GM19467 (cell line): ENCODE measurements around the gene MAG.

Experiments
- ATAC-seq: cut with Tn5 transposase; IDR thresholded peaks from one replicate; pipeline ENCODE4 v1.9.1; 2021; ENCODE audit warnings: mild to moderate bottlenecking, moderate library complexity; ENCODE audit not compliant: unreplicated experiment

MAG gene

GRCh38 chr19:35296644-35297514 lies 4.9 kb downstream of the MAG start:
- no peak for ATAC-seq

GRCh38 chr19:35297515-35297848 lies 5.5 kb downstream of the MAG start:
- no peak for ATAC-seq

- no peak for ATAC-seq
These were observed 6.0 kb downstream of the MAG start for GRCh38 chr19:35297922-35298321.

- no peak for ATAC-seq
These were observed 6.6 kb downstream of the MAG start for GRCh38 chr19:35298561-35298972.

GRCh38 chr19:35299523-35300338 lies 7.8 kb downstream of the MAG start:
- no peak for ATAC-seq

GRCh38 chr19:35300339-35300649 lies 8.3 kb downstream of the MAG start:
- no peak for ATAC-seq

GRCh38 chr19:35301961-35302360 lies 10.0 kb downstream of the MAG start:
- no peak for ATAC-seq

- no peak for ATAC-seq
These were observed 10.5 kb downstream of the MAG start for GRCh38 chr19:35302446-35302845.

GRCh38 chr19:35303357-35303915 lies 11.5 kb downstream of the MAG start:
- ATAC-seq = no peak

GRCh38 chr19:35304036-35304435 lies 12.1 kb downstream of the MAG start:
- no peak for ATAC-seq

GRCh38 chr19:35305181-35305580 lies 13.2 kb downstream of the MAG start:
- no peak for ATAC-seq

- ATAC-seq = no peak
These were observed 14.7 kb downstream of the MAG start for GRCh38 chr19:35306473-35307246.

- ATAC-seq = no peak
These were observed 16.0 kb downstream of the MAG start for GRCh38 chr19:35307931-35308330.

GRCh38 chr19:35308910-35309309 lies 16.9 kb downstream of the MAG start:
- ATAC-seq = no peak

- ATAC-seq = no peak
These were observed 17.7 kb downstream of the MAG start for GRCh38 chr19:35309481-35310279.

GRCh38 chr19:35310331-35310730 lies 18.4 kb downstream of the MAG start:
- no peak for ATAC-seq

- no peak for ATAC-seq
These were observed 19.0 kb downstream of the MAG start for GRCh38 chr19:35310811-35311465.

- ATAC-seq = no peak
These were observed 20.1 kb downstream of the MAG start for GRCh38 chr19:35311901-35312665.

- no peak for ATAC-seq
These were observed 21.6 kb downstream of the MAG start for GRCh38 chr19:35313587-35313986.
